Tibial nerve (tissue), 3 donors: ENCODE results near the gene PYDC1.

Experiments used
- POLR2A ChIP-seq, 2 donors: fragments of 450-650 bp; IDR thresholded peaks; one replicate each; pipeline ENCODE4 v1.6.1; 2017; ENCODE audit warnings: antibody characterized with exemption in 2 of 2, mild to moderate bottlenecking in 2 of 2, moderate library complexity in 2 of 2
- TF ChIP-seq, protein P1 (sequence below), 5 experiments: fragments of 200-600 bp in 3 of 5; fragments of 450-650 bp in 2 of 5; sonication (generic) in 3 of 5; IDR thresholded peaks; one replicate each; pipeline ENCODE4 v1.5.1; 2016 to 2019; ENCODE audit warnings: antibody characterized with exemption in 5 of 5, mild to moderate bottlenecking in 3 of 5, moderate library complexity in 2 of 5

DNA sequence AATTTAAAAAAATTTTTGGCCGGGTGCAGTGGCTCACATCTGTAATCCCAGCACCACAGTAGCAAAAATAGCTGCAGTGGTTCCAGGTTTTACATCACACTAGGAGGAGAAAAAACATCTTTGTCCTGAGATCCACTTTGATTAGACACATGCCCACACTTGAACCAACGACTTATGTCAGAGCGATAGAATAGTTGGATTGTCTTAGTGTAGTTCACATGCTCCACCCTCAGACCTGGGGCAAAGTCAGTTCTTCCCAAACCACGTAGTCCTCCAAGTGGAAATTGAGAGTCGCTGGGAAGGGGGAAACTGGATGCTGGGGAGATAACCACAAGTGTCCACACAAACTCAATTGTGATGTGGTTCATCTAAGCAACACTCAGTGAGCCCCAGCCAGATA lies 31.4 kb upstream of the PYDC1 start:
- TF ChIP-seq, protein P1, sequence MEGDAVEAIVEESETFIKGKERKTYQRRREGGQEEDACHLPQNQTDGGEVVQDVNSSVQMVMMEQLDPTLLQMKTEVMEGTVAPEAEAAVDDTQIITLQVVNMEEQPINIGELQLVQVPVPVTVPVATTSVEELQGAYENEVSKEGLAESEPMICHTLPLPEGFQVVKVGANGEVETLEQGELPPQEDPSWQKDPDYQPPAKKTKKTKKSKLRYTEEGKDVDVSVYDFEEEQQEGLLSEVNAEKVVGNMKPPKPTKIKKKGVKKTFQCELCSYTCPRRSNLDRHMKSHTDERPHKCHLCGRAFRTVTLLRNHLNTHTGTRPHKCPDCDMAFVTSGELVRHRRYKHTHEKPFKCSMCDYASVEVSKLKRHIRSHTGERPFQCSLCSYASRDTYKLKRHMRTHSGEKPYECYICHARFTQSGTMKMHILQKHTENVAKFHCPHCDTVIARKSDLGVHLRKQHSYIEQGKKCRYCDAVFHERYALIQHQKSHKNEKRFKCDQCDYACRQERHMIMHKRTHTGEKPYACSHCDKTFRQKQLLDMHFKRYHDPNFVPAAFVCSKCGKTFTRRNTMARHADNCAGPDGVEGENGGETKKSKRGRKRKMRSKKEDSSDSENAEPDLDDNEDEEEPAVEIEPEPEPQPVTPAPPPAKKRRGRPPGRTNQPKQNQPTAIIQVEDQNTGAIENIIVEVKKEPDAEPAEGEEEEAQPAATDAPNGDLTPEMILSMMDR (IDR thresholded peaks at IDR 0.05): no peak
- TF ChIP-seq POLR2A (IDR thresholded peaks at IDR 0.05): no peak
